Ishikawa (cell line): ENCODE measurements around the gene MYB.

Source experiments
- CEBPB ChIP-seq: IDR thresholded peaks from 2 replicates; pipeline ENCODE4 v1.6.1; 2012
- CREB1 ChIP-seq: IDR thresholded peaks from 2 replicates; pipeline ENCODE4 v1.6.1; 2012; ENCODE audit warnings: low read depth
- EGR1 ChIP-seq: IDR thresholded peaks from 2 replicates; pipeline ENCODE4 v1.6.1; 2012
- EP300 ChIP-seq: IDR thresholded peaks from 2 replicates; pipeline ENCODE4 v1.6.1; 2012; ENCODE audit warnings: borderline replicate concordance
- FOXM1 ChIP-seq: IDR thresholded peaks from 2 replicates; pipeline ENCODE4 v1.6.1; 2012; ENCODE audit warnings: low read depth, borderline replicate concordance
- NFIC ChIP-seq: IDR thresholded peaks from 2 replicates; pipeline ENCODE4 v1.6.1; 2012
- RAD21 ChIP-seq: IDR thresholded peaks from 2 replicates; pipeline ENCODE4 v1.6.1; 2012; ENCODE audit warnings: low read depth
- TAF1 ChIP-seq: IDR thresholded peaks from 2 replicates; pipeline ENCODE4 v1.6.1; 2012; ENCODE audit warnings: low read depth, mild to moderate bottlenecking
- TCF12 ChIP-seq: IDR thresholded peaks from 2 replicates; pipeline ENCODE4 v1.6.1; 2012; ENCODE audit warnings: low read depth
- TEAD4 ChIP-seq: IDR thresholded peaks from 2 replicates; pipeline ENCODE4 v1.6.1; 2012
- YY1 ChIP-seq: IDR thresholded peaks from 2 replicates; pipeline ENCODE4 v1.6.1; 2012; ENCODE audit warnings: low read depth
- ZBTB7A ChIP-seq: IDR thresholded peaks from 2 replicates; pipeline ENCODE4 v1.6.1; 2012; ENCODE audit warnings: low read depth
- TF ChIP-seq, protein P1 (sequence below): IDR thresholded peaks from 2 replicates; pipeline ENCODE4 v1.6.1; 2012
- TF ChIP-seq, protein P2 (sequence below): IDR thresholded peaks from 2 replicates; pipeline ENCODE4 v1.6.1; 2012; ENCODE audit warnings: low read depth, mild to moderate bottlenecking
- TF ChIP-seq, protein P3 (sequence below): IDR thresholded peaks from 2 replicates; pipeline ENCODE4 v1.6.1; 2012

The MYB gene

DNA sequence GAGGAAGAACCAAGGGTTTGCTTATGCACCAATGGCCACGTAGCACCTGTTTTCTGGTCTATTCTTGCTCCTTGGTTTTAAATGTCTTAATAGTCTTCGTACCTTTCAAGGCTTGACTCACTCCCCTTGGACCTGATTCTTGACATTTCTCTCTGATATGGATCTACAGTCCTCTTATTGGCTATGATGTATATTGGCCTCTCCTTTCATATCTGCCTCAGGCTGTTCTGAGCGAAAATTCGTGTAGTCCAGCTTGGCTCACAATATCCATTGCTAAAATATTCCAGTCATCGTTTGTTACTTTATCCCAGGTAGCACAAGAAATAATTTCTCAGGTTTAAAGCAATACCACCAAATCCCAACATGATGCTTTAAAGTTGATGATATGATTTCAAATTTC lies 59.6 kb downstream of the MYB start:
- TF ChIP-seq, protein P1, sequence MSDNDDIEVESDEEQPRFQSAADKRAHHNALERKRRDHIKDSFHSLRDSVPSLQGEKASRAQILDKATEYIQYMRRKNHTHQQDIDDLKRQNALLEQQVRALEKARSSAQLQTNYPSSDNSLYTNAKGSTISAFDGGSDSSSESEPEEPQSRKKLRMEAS = no peak
- TF ChIP-seq CREB1 (no peak), TEAD4 (no peak), TAF1 (no peak), TCF12 (no peak), ZBTB7A (no peak), FOXM1 (no peak), RAD21 (no peak)
- TF ChIP-seq, protein P2, sequence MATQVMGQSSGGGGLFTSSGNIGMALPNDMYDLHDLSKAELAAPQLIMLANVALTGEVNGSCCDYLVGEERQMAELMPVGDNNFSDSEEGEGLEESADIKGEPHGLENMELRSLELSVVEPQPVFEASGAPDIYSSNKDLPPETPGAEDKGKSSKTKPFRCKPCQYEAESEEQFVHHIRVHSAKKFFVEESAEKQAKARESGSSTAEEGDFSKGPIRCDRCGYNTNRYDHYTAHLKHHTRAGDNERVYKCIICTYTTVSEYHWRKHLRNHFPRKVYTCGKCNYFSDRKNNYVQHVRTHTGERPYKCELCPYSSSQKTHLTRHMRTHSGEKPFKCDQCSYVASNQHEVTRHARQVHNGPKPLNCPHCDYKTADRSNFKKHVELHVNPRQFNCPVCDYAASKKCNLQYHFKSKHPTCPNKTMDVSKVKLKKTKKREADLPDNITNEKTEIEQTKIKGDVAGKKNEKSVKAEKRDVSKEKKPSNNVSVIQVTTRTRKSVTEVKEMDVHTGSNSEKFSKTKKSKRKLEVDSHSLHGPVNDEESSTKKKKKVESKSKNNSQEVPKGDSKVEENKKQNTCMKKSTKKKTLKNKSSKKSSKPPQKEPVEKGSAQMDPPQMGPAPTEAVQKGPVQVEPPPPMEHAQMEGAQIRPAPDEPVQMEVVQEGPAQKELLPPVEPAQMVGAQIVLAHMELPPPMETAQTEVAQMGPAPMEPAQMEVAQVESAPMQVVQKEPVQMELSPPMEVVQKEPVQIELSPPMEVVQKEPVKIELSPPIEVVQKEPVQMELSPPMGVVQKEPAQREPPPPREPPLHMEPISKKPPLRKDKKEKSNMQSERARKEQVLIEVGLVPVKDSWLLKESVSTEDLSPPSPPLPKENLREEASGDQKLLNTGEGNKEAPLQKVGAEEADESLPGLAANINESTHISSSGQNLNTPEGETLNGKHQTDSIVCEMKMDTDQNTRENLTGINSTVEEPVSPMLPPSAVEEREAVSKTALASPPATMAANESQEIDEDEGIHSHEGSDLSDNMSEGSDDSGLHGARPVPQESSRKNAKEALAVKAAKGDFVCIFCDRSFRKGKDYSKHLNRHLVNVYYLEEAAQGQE = no peak
- TF ChIP-seq, protein P3, sequence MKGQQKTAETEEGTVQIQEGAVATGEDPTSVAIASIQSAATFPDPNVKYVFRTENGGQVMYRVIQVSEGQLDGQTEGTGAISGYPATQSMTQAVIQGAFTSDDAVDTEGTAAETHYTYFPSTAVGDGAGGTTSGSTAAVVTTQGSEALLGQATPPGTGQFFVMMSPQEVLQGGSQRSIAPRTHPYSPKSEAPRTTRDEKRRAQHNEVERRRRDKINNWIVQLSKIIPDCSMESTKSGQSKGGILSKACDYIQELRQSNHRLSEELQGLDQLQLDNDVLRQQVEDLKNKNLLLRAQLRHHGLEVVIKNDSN = no peak

DNA sequence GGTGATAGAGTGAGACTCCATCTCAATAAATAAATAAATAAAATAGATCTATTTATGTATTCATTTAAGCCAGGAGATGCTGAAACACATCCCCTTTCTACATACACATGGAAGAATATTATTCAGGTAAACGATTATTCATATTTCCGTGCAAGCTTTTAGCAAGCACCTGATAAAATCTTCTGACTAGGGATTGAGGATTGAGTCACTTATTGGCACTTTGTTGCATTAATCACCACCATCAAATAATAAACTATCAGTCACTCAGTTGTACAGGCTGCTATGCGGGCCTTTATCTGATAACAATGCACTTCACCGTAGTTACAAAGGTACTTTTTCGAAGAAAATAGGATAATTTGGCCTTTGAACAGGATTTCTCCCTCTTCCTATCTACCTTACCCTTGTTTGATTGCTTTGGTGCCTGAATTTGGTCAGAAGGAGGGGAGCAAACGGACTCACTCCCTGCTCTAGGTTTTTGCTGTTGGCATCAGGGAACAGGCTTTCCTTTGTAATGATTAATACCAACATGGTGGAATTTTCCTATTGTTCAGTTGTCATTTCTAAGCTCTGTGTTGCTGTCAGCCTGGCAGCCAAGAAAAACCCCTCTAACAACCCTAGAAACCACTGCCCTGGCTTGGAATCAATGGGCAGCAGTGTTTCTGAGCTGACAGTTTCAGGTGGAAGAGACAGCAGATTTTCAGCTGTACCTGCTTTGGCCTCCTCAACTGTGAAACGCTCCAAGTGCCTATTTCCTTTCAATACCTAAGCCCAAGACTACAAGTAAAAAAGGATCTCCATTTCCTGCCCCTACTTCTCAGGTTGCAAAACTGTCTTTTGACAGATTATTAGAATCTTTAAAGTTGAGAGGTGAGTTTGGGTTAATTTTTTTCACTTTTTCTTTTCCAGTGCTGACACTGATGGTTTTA lies 63.0 kb downstream of the MYB start:
- TF ChIP-seq, protein P3 = no peak
- no peak for TF ChIP-seq CEBPB
- TF ChIP-seq TAF1 = no peak
- TF ChIP-seq NFIC = no peak
- TF ChIP-seq EP300 = no peak
- TF ChIP-seq, protein P2 = no peak
- TF ChIP-seq RAD21 = no peak
- no peak for TF ChIP-seq ZBTB7A
- TF ChIP-seq TEAD4 = no peak
- TF ChIP-seq CREB1 = no peak
- TF ChIP-seq, protein P1 = no peak
- TF ChIP-seq EGR1 = no peak
- no peak for TF ChIP-seq YY1
- no peak for TF ChIP-seq TCF12
- TF ChIP-seq FOXM1 = no peak

DNA sequence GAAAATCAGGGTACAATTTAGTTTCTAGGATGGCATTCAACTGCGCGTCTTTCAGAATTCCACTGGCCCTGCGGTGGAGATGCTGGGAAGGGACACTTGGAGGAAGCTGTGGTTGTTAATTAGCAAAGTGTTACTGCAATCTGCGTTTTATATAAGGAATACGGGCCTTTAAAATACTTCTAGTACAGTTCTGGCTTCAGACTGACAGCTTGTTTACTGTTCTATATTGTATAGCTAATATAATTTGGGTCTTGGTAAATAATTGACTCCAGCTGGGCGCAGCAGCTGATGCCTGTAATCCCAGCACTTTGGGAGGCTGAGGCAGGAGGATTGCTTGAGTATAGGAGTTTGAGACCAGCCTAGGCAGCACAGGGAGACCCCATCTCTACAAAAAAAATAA lies 63.7 kb downstream of the MYB start:
- TF ChIP-seq TAF1 = no peak
- no peak for TF ChIP-seq EGR1
- no peak for TF ChIP-seq NFIC
- no peak for TF ChIP-seq RAD21

DNA sequence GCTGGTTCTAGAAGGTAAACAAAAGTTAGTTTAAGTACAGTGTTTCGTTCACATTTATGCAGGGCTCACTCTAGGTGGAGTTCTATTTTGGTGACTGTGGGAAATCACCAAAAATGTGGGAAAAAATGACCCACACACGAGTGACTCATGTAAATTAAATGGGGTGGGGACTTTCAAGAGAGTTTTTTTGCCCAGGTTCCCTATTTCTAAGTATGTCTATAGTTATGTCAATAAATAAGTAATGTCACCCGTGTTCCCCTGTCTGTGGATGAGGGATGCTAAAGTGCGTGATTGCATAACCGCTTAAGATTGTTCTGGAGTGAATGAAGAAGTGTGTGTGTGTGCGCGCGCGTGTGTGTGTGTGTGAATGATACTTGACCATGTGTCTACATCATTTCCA lies 69.1 kb downstream of the MYB start:
- TF ChIP-seq EP300 (no peak), EGR1 (no peak), YY1 (no peak), NFIC (no peak), TCF12 (no peak), CEBPB (no peak), TEAD4 (no peak), RAD21 (no peak), TAF1 (no peak)
- TF ChIP-seq, protein P3 = no peak
- TF ChIP-seq, protein P1 = no peak
- TF ChIP-seq, protein P2 = no peak
